HEK293 (cell line): ENCODE results near the gene ERMN.

Experiments used
- CTCF ChIP-seq: fragments of 450-650 bp; formaldehyde crosslinking; IDR thresholded peaks from 2 replicates; pipeline ENCODE4 v1.5.1; 2016; ENCODE audit warnings: missing biosample characterization, missing genetic modification characterization
- KLF10 ChIP-seq: fragments of 450-650 bp; IDR thresholded peaks from 2 replicates; pipeline ENCODE4 v1.5.1; 2018; ENCODE audit warnings: missing biosample characterization, mild to moderate bottlenecking, missing genetic modification characterization
- ZBTB48 ChIP-seq: fragments of 450-650 bp; formaldehyde crosslinking; IDR thresholded peaks from 2 replicates; pipeline ENCODE4 v1.5.1; 2016; ENCODE audit warnings: missing biosample characterization, missing genetic modification characterization
- ZFP69B ChIP-seq: fragments of 450-650 bp; formaldehyde crosslinking; IDR thresholded peaks from 2 replicates; pipeline ENCODE4 v1.5.1; 2016; ENCODE audit warnings: missing biosample characterization, missing genetic modification characterization
- ZSCAN4 ChIP-seq: fragments of 450-650 bp; formaldehyde crosslinking; IDR thresholded peaks from 2 replicates; pipeline ENCODE4 v1.5.1; 2017; ENCODE audit warnings: missing biosample characterization, missing genetic modification characterization

GRCh38 chr2:157320409-157320808 lies 5.2 kb downstream of the ERMN start:
- TF ChIP-seq CTCF (tag by site-specific recombination) (no peak), ZSCAN4 (tag by site-specific recombination) (no peak), ZFP69B (no peak), ZBTB48 (tag by site-specific recombination) (no peak), KLF10 (no peak)
